PC-9 (cell line): ENCODE results near the gene VOPP1. TPM values are rescaled to one million over a fixed set of nuclear protein-coding genes. Genes with fewer than 3 reads are reported as not detected.

Experiments
- BruUV-seq: library from RNA; stranded (reverse); fragments of 400-500 nt; replicated peaks from 2 replicates; lab custom pipeline; 2021; lab: Mats Ljungman, UMichigan
- CTCF ChIA-PET: fragments of 300-600 bp; sonication (Branson Sonifier 250); formaldehyde crosslinking; loops from one replicate; lab custom pipeline; 2022; ENCODE audit warnings: antibody characterized with exemption; lab: Charles Lee
- POLR2A ChIA-PET: fragments of 300-600 bp; sonication (Branson Sonifier 250); formaldehyde crosslinking; loops from one replicate; lab custom pipeline; 2022; ENCODE audit warnings: antibody characterized with exemption; ENCODE audit not compliant: unreplicated experiment; lab: Charles Lee
- DNase-seq, 2 experiments: peaks; one replicate each; pipeline versions ENCODE4 v3.0.0 to v3.0.0-alpha.2; 2015 to 2022; ENCODE audit warnings: mixed read lengths in 1 of 2
- H2AFZ ChIP-seq: fragments of 200-600 bp; sonication (generic); 2 replicates; pipeline ENCODE4 v1.8.1; 2017; ENCODE audit warnings: antibody characterized with exemption
- H3F3A ChIP-seq: fragments of 200-600 bp; sonication (generic); 2 replicates; pipeline ENCODE4 v1.8.1; 2017; ENCODE audit warnings: antibody characterized with exemption, mild to moderate bottlenecking, low read depth; ENCODE audit not compliant: insufficient read depth
- H3K27ac ChIP-seq: fragments of 200-600 bp; sonication (generic); 2 replicates; pipeline ENCODE4 v1.6.1; 2016; ENCODE audit warnings: mixed run types
- H3K27me3 ChIP-seq: fragments of 200-600 bp; sonication (generic); 2 replicates; pipeline ENCODE4 v1.6.1; 2016; ENCODE audit warnings: low read depth, mixed run types; ENCODE audit not compliant: insufficient read depth
- H3K36me3 ChIP-seq: fragments of 200-600 bp; sonication (generic); 2 replicates; pipeline ENCODE4 v1.6.1; 2016; ENCODE audit warnings: low read depth, mixed run types
- H3K4me1 ChIP-seq: fragments of 200-600 bp; sonication (generic); replicated peaks from 2 replicates; pipeline ENCODE4 v1.6.1; 2016; ENCODE audit warnings: mixed run types; ENCODE audit not compliant: insufficient read depth
- H3K4me2 ChIP-seq: fragments of 200-600 bp; sonication (generic); 2 replicates; pipeline ENCODE4 v1.6.1; 2017; ENCODE audit warnings: mixed run types
- H3K4me3 ChIP-seq: fragments of 200-600 bp; sonication (generic); 2 replicates; pipeline ENCODE4 v1.6.1; 2016; ENCODE audit warnings: mixed run types
- H3K79me2 ChIP-seq: fragments of 200-600 bp; sonication (generic); 2 replicates; pipeline ENCODE4 v1.6.1; 2017; ENCODE audit warnings: low read depth, mixed run types
- H3K9me2 ChIP-seq: fragments of 200-600 bp; sonication (generic); 2 replicates; pipeline ENCODE4 v1.8.1; 2017; ENCODE audit warnings: mild to moderate bottlenecking; ENCODE audit not compliant: insufficient read depth
- H3K9me3 ChIP-seq: fragments of 200-600 bp; sonication (generic); 2 replicates; pipeline ENCODE4 v1.8.1; 2016; ENCODE audit warnings: low read depth; ENCODE audit not compliant: insufficient read depth
- H4K20me1 ChIP-seq: fragments of 200-600 bp; sonication (generic); 2 replicates; pipeline ENCODE4 v1.8.1; 2017; ENCODE audit not compliant: insufficient read depth
- CTCF ChIP-seq: fragments of 200-600 bp; sonication (generic); conservative IDR thresholded peaks from 2 replicates; pipeline ENCODE4 v1.6.1; 2017; ENCODE audit warnings: mixed run types, antibody characterized with exemption, mild to moderate bottlenecking, moderate library complexity
- EZH2 ChIP-seq: fragments of 200-600 bp; sonication (generic); IDR thresholded peaks from 2 replicates; pipeline ENCODE4 v1.8.0; 2017; ENCODE audit warnings: antibody characterized with exemption, low read depth
- intact Hi-C: fragments of 100-400 bp; cut with micrococcal nuclease; formaldehyde crosslinking; loops from one replicate; pipeline ENCODE4 v1.10.0; 2022; ENCODE audit not compliant: unreplicated experiment
- total RNA-seq: library from RNA; stranded (reverse); gene quantifications from 2 replicates; pipeline ENCODE4 v1.2.3, GENCODE V29; 2021

The VOPP1 gene
- total RNA-seq, 1 experiment from 2014 or later, result 207 TPM

GRCh38 chr7:55538538-55538937, 33.8 kb downstream of the VOPP1 start:
- Histone ChIP-seq H3K9me3 (no peaks in the 10 kb centered on the region), H3K4me3 (no peak overlapping the region), H3F3A (peaks cover 49% of the 10 kb centered on the region), H4K20me1 (peaks cover 11% of the 10 kb centered on the region), H3K79me2 (peaks cover 92% of the 10 kb centered on the region), H3K4me2 (peak overlapping the region; percentile 20), H3K4me1 (peaks cover 48% of the 10 kb centered on the region), H3K9me2 (no peaks in the 10 kb centered on the region), H3K27me3 (no peaks in the 10 kb centered on the region), H2AFZ (no peak overlapping the region), H3K27ac (peak overlapping the region; percentile 63), H3K36me3 (peaks cover 5% of the 10 kb centered on the region)
- CTCF ChIA-PET, result interaction anchor here (0.7 to 1.0 kb wide), 5 partner anchors 16 to 108 kb away, joined by 3 to 7 read pairs (median 4); no protein-coding TSS in a partner anchor
- peak in 1 of 2 experiments; percentile 98 for DNase-seq
- POLR2A ChIA-PET, result interaction anchor here (0.6 to 1.0 kb wide), 2 partner anchors 10 to 26 kb away, joined by 4 to 13 read pairs; no protein-coding TSS in a partner anchor
- intact Hi-C loops, result no loop called here
- no peak for TF ChIP-seq EZH2
- no peak for TF ChIP-seq CTCF
- BruUV-seq, result no TSS peak

- no TSS peak for BruUV-seq
- Histone ChIP-seq H3K9me3 (no peaks in the 10 kb centered on the region), H3F3A (peaks cover 59% of the 10 kb centered on the region), H3K27ac (peak overlapping the region; percentile 63; the same call in 1 of the 2 replicates), H4K20me1 (peaks cover 11% of the 10 kb centered on the region), H3K4me3 (no peak overlapping the region), H3K79me2 (peaks cover 92% of the 10 kb centered on the region), H3K36me3 (no peaks in the 10 kb centered on the region), H2AFZ (no peak overlapping the region), H3K9me2 (no peaks in the 10 kb centered on the region), H3K4me2 (no peak overlapping the region), H3K4me1 (peaks cover 58% of the 10 kb centered on the region), H3K27me3 (no peaks in the 10 kb centered on the region)
- CTCF ChIA-PET, result interaction anchor here (1.0 kb wide), 1 partner anchor 18 kb away, joined by 4 read pairs; no protein-coding TSS in a partner anchor
- TF ChIP-seq EZH2, result no peak
- TF ChIP-seq CTCF, result no peak
- no peak for DNase-seq
- POLR2A ChIA-PET, result no interaction called here
- intact Hi-C loops, result no loop called here
These were observed 34.8 kb downstream of the VOPP1 start for GRCh38 chr7:55537458-55537990.

- no TSS peak for BruUV-seq
- no peak for DNase-seq
- H4K20me1 ChIP-seq, result peaks cover 11% of the 10 kb centered on the region
- no peak overlapping the region for H3K4me3 ChIP-seq
- H3K27me3 ChIP-seq, result no peaks in the 10 kb centered on the region
- peaks cover 65% of the 10 kb centered on the region for H3K4me1 ChIP-seq
- no peak overlapping the region for H3K4me2 ChIP-seq
- no peak overlapping the region for H3K27ac ChIP-seq
- H2AFZ ChIP-seq, result no peak overlapping the region
- intact Hi-C loops, result no loop called here
- H3F3A ChIP-seq, result peaks cover 59% of the 10 kb centered on the region
- no peak for TF ChIP-seq CTCF
- TF ChIP-seq EZH2, result no peak
- CTCF ChIA-PET, result no interaction called here
- H3K9me3 ChIP-seq, result no peaks in the 10 kb centered on the region
- POLR2A ChIA-PET, result no interaction called here
- 0 out of 2 replicates have a peak, but pooled peaks cover 4% of the 10 kb centered on the region for H3K36me3 ChIP-seq
- peaks cover 92% of the 10 kb centered on the region for H3K79me2 ChIP-seq
- H3K9me2 ChIP-seq, result no peaks in the 10 kb centered on the region
These were observed 35.5 kb downstream of the VOPP1 start for GRCh38 chr7:55536619-55537457.
